ENCODE measurements around the gene SLC39A12.
A peak's percentile ranks its signal among the peaks of the same experiment; 100 is the strongest.

Gene SLC39A12

GRCh38 chr10:18059826-18060559, 108.3 kb downstream of the SLC39A12 start:
- DNase-seq (ENCODE audit: low spot score), result peak; percentile 27

GRCh38 chr10:18066947-18067346, 115.2 kb downstream of the SLC39A12 start:
- no peak for DNase-seq (ENCODE audit: low spot score)

DNA sequence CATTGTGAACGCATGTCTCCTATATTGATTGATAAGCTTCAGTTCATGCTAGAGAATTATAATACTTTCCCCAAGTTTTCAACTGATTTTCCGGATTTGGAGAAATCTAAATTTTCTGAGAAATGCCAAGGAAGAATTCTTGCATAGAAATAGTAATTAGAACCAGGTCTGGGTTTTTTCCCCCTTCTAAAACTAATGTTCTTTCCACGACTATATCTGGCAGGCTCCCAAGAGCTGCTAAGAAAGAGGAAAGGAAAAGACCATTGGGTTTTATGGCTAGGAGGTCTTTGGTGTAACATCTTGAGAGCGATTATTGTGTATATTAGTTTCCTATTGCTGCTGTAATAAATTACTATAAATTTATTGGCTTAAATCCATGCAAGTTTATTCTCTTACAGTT, 116.7 kb downstream of the SLC39A12 start:
- no peak for DNase-seq (ENCODE audit: low spot score)

DNA sequence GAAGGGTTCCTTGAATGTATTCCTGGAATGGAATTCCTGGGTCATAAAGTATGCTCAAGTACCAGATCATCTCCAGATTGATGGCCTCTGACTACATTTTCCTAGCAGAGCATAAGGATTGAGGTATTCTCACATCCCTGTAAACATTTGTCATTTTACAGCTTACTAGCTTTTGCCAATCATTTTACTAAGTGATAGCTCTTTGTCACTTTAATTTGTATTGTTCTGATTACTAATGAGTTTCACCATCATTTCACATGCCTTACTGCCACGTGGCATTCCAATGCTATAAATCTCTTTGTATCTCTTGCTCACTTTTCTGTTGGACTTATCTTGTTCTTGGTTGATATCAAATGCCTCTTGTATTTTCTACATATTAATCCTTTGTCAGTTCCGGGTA, 119.9 kb downstream of the SLC39A12 start:
- DNase-seq (ENCODE audit: low spot score), result no peak

- DNase-seq (ENCODE audit: low spot score), result no peak
Measured at GRCh38 chr10:18073314-18073713, 121.6 kb downstream of the SLC39A12 start.

DNA sequence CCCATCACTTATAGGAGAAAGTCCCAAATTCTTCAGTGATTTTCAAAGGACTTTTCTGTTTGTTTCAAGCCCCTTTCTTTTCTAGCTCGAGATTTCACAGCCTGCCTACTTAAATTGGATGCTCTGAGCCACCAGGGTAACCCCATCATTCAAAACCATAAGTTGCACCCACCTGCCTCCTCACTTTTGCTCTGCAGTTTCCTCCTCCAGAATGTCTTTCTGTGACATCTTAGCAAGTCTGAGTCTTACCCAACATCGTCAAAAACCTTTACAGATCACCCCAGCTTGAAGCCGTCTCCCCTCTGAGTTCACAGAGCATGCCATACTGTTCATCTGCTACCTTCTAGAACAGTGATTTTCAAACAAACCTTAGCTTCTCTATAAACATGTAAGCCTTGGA, 124.2 kb downstream of the SLC39A12 start:
- no peak for DNase-seq (ENCODE audit: low spot score)

DNA sequence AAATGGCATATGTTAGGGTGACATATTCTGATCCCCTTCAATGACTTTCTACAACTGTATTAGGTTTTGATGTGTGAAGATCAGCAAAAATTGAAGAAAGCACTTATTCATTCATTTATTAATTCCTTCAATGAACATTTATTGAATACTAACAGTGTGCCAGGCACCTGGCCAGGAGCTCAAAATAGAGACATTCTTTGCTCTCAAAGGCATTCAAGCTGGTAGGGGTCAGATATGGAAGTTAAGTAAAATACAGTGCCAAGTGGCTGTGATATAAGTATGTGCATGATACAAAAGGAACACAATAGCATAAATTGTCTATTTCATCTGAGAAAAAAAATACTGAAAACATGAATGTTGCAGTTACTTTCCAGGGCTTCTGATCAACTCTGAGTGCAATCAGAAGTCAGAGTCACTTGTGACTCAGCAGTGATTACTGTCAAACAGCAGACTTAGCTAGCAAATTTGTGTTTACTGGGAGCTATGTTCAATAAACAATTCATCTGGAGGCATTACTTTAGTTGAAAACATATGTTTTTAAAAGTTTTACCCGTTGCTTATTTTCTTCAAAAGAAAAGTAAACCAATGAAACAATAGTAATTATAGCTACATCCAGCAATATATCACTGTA, 128.1 kb downstream of the SLC39A12 start:
- DNase-seq (ENCODE audit: low spot score), result no peak

DNA sequence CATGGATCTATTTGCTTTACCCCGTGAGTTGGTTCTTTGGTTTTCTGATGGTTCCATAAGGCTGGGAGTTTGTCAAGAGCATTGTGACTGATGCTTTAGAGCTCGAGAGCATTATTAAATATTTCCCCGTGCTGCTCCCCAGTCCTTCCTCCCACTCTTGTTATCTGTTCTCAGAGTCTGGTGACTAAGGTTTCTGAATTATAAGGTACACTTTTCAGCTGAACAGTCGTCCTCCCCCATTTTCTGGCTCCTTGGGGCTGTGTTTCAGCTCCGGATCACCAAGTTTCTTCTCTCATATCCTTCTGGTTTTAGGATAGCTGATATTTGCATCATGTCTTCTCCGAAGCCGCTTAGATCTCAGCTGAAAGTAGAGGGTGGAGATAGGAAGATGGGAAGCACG, 130.7 kb downstream of the SLC39A12 start:
- no peak for DNase-seq (ENCODE audit: low spot score)

- DNase-seq (ENCODE audit: low spot score), result no peak
Measured at GRCh38 chr10:18085855-18086254, 134.1 kb downstream of the SLC39A12 start.

- no peak for DNase-seq (ENCODE audit: low spot score)
Measured at GRCh38 chr10:18086746-18087145, 135.0 kb downstream of the SLC39A12 start.

- no peak for DNase-seq (ENCODE audit: low spot score)
Measured at GRCh38 chr10:18087355-18087754, 135.6 kb downstream of the SLC39A12 start.
